KMS-11 (cell line): ENCODE results near the gene HDAC10.

Experiments used
- H2AFZ ChIP-seq: fragments of 200-600 bp; sonication (generic); 2 replicates; pipeline ENCODE4 v1.6.1; 2016; ENCODE audit warnings: antibody characterized with exemption, mixed run types, low read depth
- H3K27ac ChIP-seq: fragments of 200-600 bp; sonication (generic); 2 replicates; pipeline ENCODE4 v1.6.1; 2016; ENCODE audit warnings: mild to moderate bottlenecking, mixed run types
- H3K27me3 ChIP-seq: fragments of 200-600 bp; sonication (generic); 2 replicates; pipeline ENCODE4 v1.6.1; 2017; ENCODE audit warnings: mild to moderate bottlenecking, low read depth, mixed run types, moderate library complexity; ENCODE audit not compliant: insufficient read depth
- H3K36me3 ChIP-seq: fragments of 200-600 bp; sonication (generic); 2 replicates; pipeline ENCODE4 v1.6.1; 2017; ENCODE audit warnings: mild to moderate bottlenecking, mixed run types; ENCODE audit not compliant: insufficient read depth
- H3K4me1 ChIP-seq: fragments of 200-600 bp; sonication (generic); 2 replicates; pipeline ENCODE4 v1.6.1; 2016; ENCODE audit warnings: mild to moderate bottlenecking, low read depth, mixed run types; ENCODE audit not compliant: poor library complexity, severe bottlenecking
- H3K4me2 ChIP-seq: fragments of 200-600 bp; sonication (generic); 2 replicates; pipeline ENCODE4 v1.7.0; 2016; ENCODE audit warnings: mild to moderate bottlenecking, mixed run types
- H3K4me3 ChIP-seq: fragments of 200-600 bp; sonication (generic); IDR thresholded peaks from 2 replicates; pipeline ENCODE4 v1.6.1; 2017; ENCODE audit warnings: low read depth, low read length, mixed read lengths; ENCODE audit not compliant: insufficient read depth
- H3K79me2 ChIP-seq: fragments of 200-600 bp; sonication (generic); 2 replicates; pipeline ENCODE4 v1.6.1; 2016; ENCODE audit warnings: low read depth, mixed run types; ENCODE audit not compliant: insufficient read depth
- H3K9ac ChIP-seq: fragments of 200-600 bp; sonication (generic); 2 replicates; pipeline ENCODE4 v1.6.1; 2016; ENCODE audit warnings: mild to moderate bottlenecking, mixed run types
- H4K20me1 ChIP-seq: fragments of 200-600 bp; sonication (generic); 2 replicates; pipeline ENCODE4 v1.6.1; 2016; ENCODE audit warnings: mild to moderate bottlenecking, mixed run types; ENCODE audit not compliant: insufficient read depth
- TF ChIP-seq, protein P1 (sequence below): fragments of 200-600 bp; sonication (generic); conservative IDR thresholded peaks from 2 replicates; pipeline ENCODE4 v1.6.1; 2017; ENCODE audit warnings: low read depth, mild to moderate bottlenecking, antibody characterized with exemption, low read length, moderate library complexity, mixed read lengths

The HDAC10 gene

DNA sequence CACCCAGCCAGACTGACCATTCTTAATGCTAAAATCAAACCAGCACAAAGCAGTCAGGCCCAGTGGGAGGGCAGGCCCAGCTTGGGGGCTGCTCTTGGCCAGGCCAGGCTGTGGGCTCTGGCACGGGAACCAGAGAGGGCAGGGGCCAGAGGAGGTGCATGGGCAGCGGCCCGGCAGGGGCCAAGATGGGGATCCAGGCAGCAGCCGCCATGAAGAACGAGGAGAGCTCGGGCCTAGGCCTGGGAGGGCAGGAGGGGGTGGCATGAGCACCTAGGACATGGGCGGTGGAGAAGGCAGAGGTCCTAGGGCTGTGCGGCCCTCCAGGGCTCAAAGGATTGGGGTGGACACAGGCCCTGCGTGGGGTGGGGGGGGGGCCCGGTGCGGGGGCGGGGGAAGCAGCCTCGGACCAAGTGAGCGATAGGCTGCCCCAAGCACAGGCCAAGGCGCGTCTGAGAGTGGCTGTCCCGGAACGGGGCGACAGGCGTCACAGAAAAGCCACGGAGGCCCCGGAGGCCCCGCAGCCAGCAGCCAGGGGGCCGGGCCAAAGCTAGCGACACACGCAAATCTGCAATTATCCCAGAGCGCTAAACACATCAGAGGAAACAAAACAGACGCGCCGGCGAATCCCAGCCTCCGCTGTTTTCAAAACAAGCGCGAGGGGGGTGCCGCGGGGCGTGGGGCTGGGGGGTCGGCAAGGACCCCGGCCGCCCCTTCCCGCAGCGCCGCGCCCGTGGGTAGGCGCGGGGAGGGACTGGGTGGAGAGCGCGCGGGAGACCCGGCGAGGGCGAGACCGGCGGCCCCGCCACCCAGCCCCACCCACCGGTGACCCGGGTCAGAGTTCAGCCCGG, 48.1 kb upstream of the HDAC10 start:
- H3K79me2 ChIP-seq = no peaks in the 10 kb centered on the region
- H4K20me1 ChIP-seq = no peaks in the 10 kb centered on the region
- TF ChIP-seq, protein P1, sequence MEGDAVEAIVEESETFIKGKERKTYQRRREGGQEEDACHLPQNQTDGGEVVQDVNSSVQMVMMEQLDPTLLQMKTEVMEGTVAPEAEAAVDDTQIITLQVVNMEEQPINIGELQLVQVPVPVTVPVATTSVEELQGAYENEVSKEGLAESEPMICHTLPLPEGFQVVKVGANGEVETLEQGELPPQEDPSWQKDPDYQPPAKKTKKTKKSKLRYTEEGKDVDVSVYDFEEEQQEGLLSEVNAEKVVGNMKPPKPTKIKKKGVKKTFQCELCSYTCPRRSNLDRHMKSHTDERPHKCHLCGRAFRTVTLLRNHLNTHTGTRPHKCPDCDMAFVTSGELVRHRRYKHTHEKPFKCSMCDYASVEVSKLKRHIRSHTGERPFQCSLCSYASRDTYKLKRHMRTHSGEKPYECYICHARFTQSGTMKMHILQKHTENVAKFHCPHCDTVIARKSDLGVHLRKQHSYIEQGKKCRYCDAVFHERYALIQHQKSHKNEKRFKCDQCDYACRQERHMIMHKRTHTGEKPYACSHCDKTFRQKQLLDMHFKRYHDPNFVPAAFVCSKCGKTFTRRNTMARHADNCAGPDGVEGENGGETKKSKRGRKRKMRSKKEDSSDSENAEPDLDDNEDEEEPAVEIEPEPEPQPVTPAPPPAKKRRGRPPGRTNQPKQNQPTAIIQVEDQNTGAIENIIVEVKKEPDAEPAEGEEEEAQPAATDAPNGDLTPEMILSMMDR = no peak
- H3K4me1 ChIP-seq = no peaks in the 10 kb centered on the region
- no peak overlapping the region for H3K9ac ChIP-seq
- no peak overlapping the region for H3K4me2 ChIP-seq
- no peak overlapping the region for H3K4me3 ChIP-seq
- no peak overlapping the region for H2AFZ ChIP-seq
- H3K27me3 ChIP-seq = no peaks in the 10 kb centered on the region
- no peak overlapping the region for H3K27ac ChIP-seq
- H3K36me3 ChIP-seq = no peaks in the 10 kb centered on the region

DNA sequence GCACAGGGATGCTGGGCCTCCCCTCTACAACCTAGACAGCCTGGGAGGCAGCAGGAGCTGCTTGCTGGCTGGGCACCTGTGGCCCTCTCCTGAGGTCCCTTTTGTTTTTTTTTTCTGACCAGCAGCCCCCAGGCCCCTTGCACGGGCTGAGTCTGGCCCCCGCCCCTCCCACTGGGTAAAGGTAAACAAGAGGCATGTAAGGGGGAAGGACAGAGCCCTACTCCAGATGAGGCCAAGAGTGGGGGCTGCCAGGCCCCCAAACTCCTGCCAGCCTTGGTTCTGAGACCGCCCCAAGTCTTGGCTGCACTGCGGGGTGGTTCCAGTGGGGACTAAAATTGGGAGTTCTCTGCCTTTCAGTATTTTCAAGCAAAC, 47.2 kb upstream of the HDAC10 start:
- H3K27ac ChIP-seq = no peak overlapping the region
- TF ChIP-seq, protein P1 = no peak
- no peak overlapping the region for H3K9ac ChIP-seq
- no peaks in the 10 kb centered on the region for H3K79me2 ChIP-seq
- H3K4me3 ChIP-seq = no peak overlapping the region
- no peaks in the 10 kb centered on the region for H3K4me1 ChIP-seq
- H2AFZ ChIP-seq = no peak overlapping the region
- no peaks in the 10 kb centered on the region for H4K20me1 ChIP-seq
- no peaks in the 10 kb centered on the region for H3K27me3 ChIP-seq
- no peaks in the 10 kb centered on the region for H3K36me3 ChIP-seq
- no peak overlapping the region for H3K4me2 ChIP-seq

DNA sequence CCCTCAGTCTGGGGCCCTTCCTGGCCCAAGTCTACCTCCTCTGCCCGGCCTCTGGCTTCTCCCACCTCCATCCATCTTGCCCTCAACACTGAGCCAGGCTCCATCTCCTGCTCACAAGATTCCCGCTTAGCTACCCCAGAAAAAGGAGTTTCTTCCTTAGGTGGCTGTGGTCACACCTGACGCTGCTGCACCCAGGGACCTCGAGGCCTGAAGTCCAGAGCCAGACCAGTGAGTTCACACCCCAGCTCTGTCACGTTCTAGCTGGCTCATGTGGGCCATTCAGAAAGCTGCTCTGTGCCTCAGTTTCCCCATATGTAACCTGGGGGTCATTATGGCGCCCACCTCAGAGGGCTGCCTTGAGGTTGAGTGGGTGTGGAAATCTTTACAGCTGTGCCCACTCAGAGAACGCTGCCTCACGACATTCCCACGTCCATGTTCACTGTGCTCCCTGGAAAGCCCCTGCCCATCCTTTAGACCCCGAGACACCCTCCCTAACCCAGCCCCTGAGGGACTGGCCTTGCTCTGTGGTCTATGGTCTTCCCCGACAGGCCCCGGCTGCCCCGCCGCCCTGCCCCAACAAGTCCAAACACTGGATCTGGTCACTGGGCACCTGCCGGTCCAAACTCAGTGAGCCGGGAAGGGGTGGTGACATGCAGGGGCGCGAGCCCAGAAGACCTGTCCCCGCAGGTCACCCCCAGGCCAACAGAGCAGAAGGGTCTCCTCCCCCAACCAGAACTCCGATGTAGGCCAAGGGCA, 46.6 kb upstream of the HDAC10 start:
- H3K4me1 ChIP-seq = no peaks in the 10 kb centered on the region

DNA sequence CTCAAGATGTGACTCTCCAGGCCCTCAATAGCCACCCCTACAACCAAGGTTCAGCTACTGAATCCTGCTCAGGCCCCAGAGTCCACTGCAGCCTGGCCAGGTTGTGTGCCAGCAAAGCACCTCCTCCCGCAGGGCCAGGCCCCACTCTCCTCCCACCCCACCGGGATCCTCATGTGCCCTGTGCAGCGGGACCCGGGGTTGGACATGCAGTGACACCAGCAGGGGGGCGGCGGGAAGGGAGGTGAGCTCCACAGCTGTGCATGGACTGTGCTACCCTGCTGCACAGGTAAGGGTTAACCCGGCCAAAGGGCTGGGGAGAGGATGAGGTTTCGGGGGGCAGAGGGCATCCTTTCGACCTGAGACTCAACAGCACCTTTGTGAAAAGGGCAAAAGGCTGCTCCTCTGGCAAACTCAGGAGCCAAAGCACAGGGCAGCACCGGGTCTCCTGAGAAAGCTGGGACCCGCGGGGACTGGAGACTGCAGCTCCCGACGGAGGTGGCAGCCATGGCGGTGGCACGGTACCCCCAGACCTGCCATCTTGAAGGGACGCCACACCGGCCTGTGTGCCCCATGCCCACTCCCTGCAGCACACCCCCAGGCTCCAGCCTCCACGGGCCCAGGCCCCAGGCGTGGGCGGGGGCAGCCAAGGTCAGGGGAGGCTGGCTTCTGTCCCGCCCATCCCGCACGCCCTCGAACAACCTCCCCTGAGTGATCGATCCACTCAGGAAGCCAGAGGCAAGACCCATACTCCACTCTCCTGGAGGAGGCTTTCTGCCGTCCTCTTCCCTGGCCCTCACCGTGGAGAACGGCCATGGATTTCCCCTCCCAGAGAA, 45.8 kb upstream of the HDAC10 start:
- Histone ChIP-seq H3K27ac (no peak overlapping the region), H3K9ac (no peak overlapping the region), H3K27me3 (no peaks in the 10 kb centered on the region), H4K20me1 (no peaks in the 10 kb centered on the region), H3K4me1 (no peaks in the 10 kb centered on the region), H3K4me2 (no peak overlapping the region), H3K36me3 (no peaks in the 10 kb centered on the region), H3K4me3 (no peak overlapping the region), H2AFZ (no peak overlapping the region), H3K79me2 (no peaks in the 10 kb centered on the region)
- TF ChIP-seq, protein P1 = no peak

More for the DNA sequence above, 46.6 kb upstream of the HDAC10 start:
- Histone ChIP-seq H3K9ac (no peak overlapping the region), H4K20me1 (no peaks in the 10 kb centered on the region), H2AFZ (no peak overlapping the region), H3K27me3 (no peaks in the 10 kb centered on the region), H3K4me3 (no peak overlapping the region), H3K79me2 (no peaks in the 10 kb centered on the region), H3K27ac (no peak overlapping the region), H3K4me2 (no peak overlapping the region), H3K36me3 (no peaks in the 10 kb centered on the region)
- TF ChIP-seq, protein P1 = no peak
